MM.1S (cell line): ENCODE measurements around the gene ARL3.

Source experiments
- EZH2 ChIP-seq: fragments of 300-600 bp; sonication (generic); optimal IDR thresholded peaks from 2 replicates; pipeline ENCODE3; 2017; ENCODE audit warnings: low read depth, mild to moderate bottlenecking, antibody characterized with exemption, low read length, mixed read lengths
- EZH2phosphoT487 ChIP-seq: fragments of 300-600 bp; sonication (generic); IDR thresholded peaks from 2 replicates; pipeline ENCODE4 v1.6.1; 2018; ENCODE audit warnings: antibody characterized with exemption, low read length
- TF ChIP-seq, protein P1 (sequence below): fragments of 300-600 bp; sonication (generic); IDR thresholded peaks from 2 replicates; pipeline ENCODE4 v1.5.1; 2016; ENCODE audit warnings: antibody characterized with exemption, low read length, mixed read lengths

DNA sequence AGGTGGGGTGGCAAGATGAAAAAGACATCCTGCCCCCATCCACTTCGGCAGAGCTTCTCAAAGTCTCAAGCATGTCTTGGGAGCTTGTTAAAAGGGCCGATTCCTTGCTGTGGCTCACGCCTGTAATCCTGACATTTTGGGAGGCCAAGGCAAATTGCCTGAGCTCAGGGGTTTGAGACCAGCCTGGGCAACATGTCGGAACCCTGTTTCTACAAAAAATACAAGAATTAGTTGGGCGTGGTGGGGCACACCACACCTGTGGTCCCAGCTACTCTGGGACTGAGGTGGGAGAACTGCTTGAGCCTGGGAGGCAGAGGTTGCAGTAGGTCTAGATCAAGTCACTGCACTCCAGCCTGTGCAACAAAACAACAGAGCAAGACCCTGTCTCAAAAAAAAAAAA lies 55.4 kb downstream of the ARL3 start:
- TF ChIP-seq, protein P1, sequence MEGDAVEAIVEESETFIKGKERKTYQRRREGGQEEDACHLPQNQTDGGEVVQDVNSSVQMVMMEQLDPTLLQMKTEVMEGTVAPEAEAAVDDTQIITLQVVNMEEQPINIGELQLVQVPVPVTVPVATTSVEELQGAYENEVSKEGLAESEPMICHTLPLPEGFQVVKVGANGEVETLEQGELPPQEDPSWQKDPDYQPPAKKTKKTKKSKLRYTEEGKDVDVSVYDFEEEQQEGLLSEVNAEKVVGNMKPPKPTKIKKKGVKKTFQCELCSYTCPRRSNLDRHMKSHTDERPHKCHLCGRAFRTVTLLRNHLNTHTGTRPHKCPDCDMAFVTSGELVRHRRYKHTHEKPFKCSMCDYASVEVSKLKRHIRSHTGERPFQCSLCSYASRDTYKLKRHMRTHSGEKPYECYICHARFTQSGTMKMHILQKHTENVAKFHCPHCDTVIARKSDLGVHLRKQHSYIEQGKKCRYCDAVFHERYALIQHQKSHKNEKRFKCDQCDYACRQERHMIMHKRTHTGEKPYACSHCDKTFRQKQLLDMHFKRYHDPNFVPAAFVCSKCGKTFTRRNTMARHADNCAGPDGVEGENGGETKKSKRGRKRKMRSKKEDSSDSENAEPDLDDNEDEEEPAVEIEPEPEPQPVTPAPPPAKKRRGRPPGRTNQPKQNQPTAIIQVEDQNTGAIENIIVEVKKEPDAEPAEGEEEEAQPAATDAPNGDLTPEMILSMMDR: no peak
- TF ChIP-seq EZH2 (no peak), EZH2phosphoT487 (no peak)
